Measurements from ENCODE around the gene ANKRD6. TPM values are rescaled to one million over a fixed set of nuclear protein-coding genes. Genes with fewer than 3 reads are reported as not detected.

The ANKRD6 gene
- total RNA-seq, result 1 to 10 TPM; 7.0 to 10.0 TPM

GRCh38 chr6:89432875-89433251, at the start of gene ANKRD6:
Gene ANKRD6, plus strand, starts transcription at chr6:89433152. Its CDS starts 133,825 bp downstream, at chr6:89566977.

GRCh38 chr6:89412071-89413005, 20.6 kb upstream of the ANKRD6 start, which contains the start of gene RRAGD:
Gene RRAGD, minus strand, starts transcription at chr6:89412273. Its CDS starts 280 bp downstream, at chr6:89411993.

GRCh38 chr6:89638320-89639195, 205.6 kb downstream of the ANKRD6 start, which contains the start of gene LYRM2:
Gene LYRM2, minus strand, starts transcription at chr6:89638747. Its CDS starts 31 bp downstream, at chr6:89638716.

Small RNA genes within 50 kb of the gene (small RNA-seq; reads per million reads assigned to genes)
- gene RN7SL11P, result 0 reads per million in 2 donors

Other genes starting within 250 kb of the ANKRD6 start
- gene GABRR1, start 215.8 kb upstream of the ANKRD6 start, total RNA-seq, result not detected
- gene GABRR2, start 117.9 kb upstream of the ANKRD6 start, total RNA-seq, result under 1 TPM in 1 of 2 donors, not detected in 1; 0.34 TPM
- gene UBE2J1, start 80.4 kb upstream of the ANKRD6 start, total RNA-seq, result 10 to 100 TPM; 28.2 to 34.3 TPM
- 10 to 100 TPM; 29.0 to 32.3 TPM for gene RRAGD, start 20.9 kb upstream of the ANKRD6 start, total RNA-seq
- gene LYRM2, start 205.6 kb downstream of the ANKRD6 start, total RNA-seq, result 10 to 100 TPM; 25.1 to 29.3 TPM